ENCODE measurements around the gene MPPED2.

DNA sequence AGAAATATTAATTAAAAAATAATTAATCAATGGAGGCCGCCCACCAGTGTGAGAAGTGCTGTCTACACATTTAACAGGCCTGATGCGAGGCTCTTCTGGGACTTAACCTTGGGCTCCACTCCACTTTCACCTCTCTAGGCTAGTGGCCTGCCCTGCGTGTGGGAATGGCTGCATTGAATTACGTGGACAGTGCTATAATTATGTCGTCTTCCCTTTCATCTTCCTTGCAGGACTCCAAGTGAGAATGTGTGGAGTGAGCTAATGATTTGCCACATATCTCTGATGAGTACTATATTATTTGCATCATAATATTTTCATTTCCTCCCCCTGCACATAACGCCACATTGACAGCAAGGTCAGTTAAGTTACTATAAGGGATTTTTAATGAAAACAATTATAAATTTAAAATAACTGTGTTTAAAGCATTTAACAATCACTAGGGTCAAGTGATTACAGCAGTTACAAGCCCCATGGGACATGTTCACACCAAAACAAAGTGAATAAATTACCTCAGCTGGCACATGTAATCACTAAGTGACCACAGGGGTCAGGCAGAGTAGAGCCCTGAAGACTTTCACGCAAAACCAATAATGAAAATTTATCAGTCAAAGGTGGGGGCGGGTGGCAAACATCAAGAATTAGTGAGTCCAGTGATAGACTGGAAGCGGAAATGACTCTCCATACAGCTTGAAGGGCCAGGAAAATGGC is 63.5 kb downstream of the MPPED2 start:
- TF ChIP-seq YY1 (IDR thresholded peaks at IDR 0.05; ENCODE audit: insufficient read depth, insufficient read length) (no peak), SUZ12 (IDR thresholded peaks at IDR 0.05; ENCODE audit: extremely low read depth, insufficient read depth, insufficient read length) (no peak)
